ENCODE measurements around the gene MARVELD1.

MARVELD1 gene

DNA sequence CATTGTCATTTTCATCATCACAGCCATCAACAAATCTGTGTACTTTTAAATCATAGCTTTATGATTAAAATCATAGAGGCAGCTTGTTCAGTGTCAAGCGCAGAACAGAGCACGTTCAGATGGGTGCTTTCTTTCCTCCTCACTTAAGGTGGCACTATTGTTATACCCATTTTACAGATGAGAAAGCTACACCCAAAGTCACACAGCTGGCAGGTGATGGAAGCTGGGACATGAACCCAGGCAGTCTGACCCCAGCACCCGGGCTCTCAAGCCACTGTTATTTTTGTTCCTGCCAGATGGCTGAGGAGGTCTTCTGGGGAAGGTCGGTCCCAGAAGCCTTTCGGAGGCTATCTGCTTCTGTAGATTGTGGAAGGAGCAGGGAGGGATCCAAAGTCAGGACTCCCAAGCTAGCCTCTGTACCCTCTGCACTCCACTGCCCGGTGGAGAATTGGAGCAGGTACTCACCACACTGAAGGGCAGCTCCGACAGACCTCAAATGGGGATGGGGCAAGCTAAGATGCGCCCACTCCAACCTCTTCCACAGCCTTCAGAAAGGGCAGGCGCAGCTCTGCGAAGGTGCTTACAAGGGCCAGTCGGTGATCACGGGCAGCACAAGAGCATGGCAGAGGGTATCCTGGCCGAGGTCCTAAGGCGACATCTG, 27.1 kb upstream of the MARVELD1 start:
- Histone ChIP-seq H3K4me1 (peaks cover 21% of the 10 kb centered on the region), H2AFZ (peak overlapping the region; percentile 94), H3K36me3 (ENCODE audit: control insufficient read depth, insufficient read depth, low read length) (no peaks in the 10 kb centered on the region)

DNA sequence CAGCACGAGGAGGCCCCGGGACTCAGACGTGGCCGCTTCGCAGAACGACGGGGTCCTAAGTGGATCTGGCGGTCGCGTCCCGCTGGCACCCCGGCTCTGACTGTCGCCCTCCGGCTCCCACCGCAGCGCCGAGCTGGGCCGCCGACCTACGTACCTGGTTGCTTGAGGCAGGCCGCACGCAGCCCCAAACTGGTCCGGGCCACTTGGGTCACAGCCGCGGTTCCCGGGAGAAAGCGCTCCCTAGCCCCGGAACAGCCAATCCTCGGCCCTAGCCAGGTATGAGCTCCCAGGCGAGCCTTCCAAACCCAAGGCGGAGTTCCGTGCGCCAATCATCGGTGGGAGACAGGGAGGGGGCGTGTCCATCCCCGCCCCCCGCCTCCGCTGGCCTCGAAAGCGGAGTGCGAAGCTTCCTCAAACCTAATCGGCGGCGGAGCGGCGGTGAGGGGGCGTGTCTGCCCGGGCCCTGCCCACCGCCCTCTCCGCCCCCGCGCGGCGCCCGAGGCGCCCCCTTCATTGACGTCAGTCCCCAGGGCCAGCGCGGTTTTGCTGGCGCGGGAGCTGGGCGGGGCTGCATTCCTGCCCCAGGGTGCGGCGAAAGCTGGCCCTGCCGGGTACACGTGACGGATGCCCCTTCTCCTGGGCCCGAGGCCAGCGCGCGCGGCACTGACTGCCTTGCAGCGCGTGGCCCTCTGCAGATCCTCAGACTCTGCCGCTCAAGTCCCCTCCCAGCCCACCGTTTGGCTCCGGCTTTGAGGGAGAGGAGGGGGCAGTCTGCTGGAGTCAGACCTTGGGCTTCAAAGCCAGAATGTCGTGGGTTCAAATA, 26.4 kb upstream of the MARVELD1 start, which contains the start of gene AVPI1:
Gene AVPI1, minus strand, starts transcription at position 280 of the 823 bp plus-strand sequence. CDS start 7,336 bp downstream, outside the sequence.
- Histone ChIP-seq H3K27ac (peak within 1 kb of the TSS; percentile 79), H3K4me1 (peaks cover 21% of the 10 kb centered on the region)

More for the DNA sequence above, 27.1 kb upstream of the MARVELD1 start:
- no peaks in the 10 kb centered on the region for H3K27me3 ChIP-seq (ENCODE audit: control insufficient read depth, insufficient read depth, low read length)
- H3K79me2 ChIP-seq: peaks cover 4% of the 10 kb centered on the region
- peak overlapping the region; percentile 58 for H3K9ac ChIP-seq
- peak overlapping the region; percentile 88 for H3K4me2 ChIP-seq (ENCODE audit: low read length)
- H3K4me3 ChIP-seq (ENCODE audit: low read depth, low read length): peak overlapping the region; percentile 74
- TF ChIP-seq, protein P1, sequence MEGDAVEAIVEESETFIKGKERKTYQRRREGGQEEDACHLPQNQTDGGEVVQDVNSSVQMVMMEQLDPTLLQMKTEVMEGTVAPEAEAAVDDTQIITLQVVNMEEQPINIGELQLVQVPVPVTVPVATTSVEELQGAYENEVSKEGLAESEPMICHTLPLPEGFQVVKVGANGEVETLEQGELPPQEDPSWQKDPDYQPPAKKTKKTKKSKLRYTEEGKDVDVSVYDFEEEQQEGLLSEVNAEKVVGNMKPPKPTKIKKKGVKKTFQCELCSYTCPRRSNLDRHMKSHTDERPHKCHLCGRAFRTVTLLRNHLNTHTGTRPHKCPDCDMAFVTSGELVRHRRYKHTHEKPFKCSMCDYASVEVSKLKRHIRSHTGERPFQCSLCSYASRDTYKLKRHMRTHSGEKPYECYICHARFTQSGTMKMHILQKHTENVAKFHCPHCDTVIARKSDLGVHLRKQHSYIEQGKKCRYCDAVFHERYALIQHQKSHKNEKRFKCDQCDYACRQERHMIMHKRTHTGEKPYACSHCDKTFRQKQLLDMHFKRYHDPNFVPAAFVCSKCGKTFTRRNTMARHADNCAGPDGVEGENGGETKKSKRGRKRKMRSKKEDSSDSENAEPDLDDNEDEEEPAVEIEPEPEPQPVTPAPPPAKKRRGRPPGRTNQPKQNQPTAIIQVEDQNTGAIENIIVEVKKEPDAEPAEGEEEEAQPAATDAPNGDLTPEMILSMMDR (IDR thresholded peaks at IDR 0.05): no peak
- no peaks in the 10 kb centered on the region for H3K9me3 ChIP-seq (ENCODE audit: control insufficient read depth, low read length)
- peak overlapping the region; percentile 79 for H3K27ac ChIP-seq

GRCh38 chr10:97687785-97688781, 25.4 kb upstream of the MARVELD1 start:
- H3K27ac ChIP-seq: peak overlapping the region; percentile 79
- no peaks in the 10 kb centered on the region for H3K36me3 ChIP-seq (ENCODE audit: control insufficient read depth, insufficient read depth, low read length)
- H3K79me2 ChIP-seq: peaks cover 4% of the 10 kb centered on the region
- no peaks in the 10 kb centered on the region for H3K27me3 ChIP-seq (ENCODE audit: control insufficient read depth, insufficient read depth, low read length)
- H3K9ac ChIP-seq: no peak overlapping the region
- H3K4me1 ChIP-seq: peaks cover 21% of the 10 kb centered on the region
- H3K9me3 ChIP-seq (ENCODE audit: control insufficient read depth, low read length): no peaks in the 10 kb centered on the region
- TF ChIP-seq, protein P1 (IDR thresholded peaks at IDR 0.05): no peak
- peak overlapping the region; percentile 74 for H3K4me3 ChIP-seq (ENCODE audit: low read depth, low read length)
- peak overlapping the region; percentile 98 for H2AFZ ChIP-seq
- H3K4me2 ChIP-seq (ENCODE audit: low read length): peak overlapping the region; percentile 88

More for the DNA sequence above, 26.4 kb upstream of the MARVELD1 start, which contains the start of gene AVPI1:
- H2AFZ ChIP-seq: peak within 1 kb of the TSS; percentile 98
- H3K4me3 ChIP-seq (ENCODE audit: low read depth, low read length): peak within 1 kb of the TSS; percentile 74
- TF ChIP-seq, protein P1 (IDR thresholded peaks at IDR 0.05): no peak
- peaks cover 4% of the 10 kb centered on the region for H3K79me2 ChIP-seq
- H3K9me3 ChIP-seq (ENCODE audit: control insufficient read depth, low read length): no peaks in the 10 kb centered on the region
- peak within 1 kb of the TSS; percentile 88 for H3K4me2 ChIP-seq (ENCODE audit: low read length)
- no peaks in the 10 kb centered on the region for H3K36me3 ChIP-seq (ENCODE audit: control insufficient read depth, insufficient read depth, low read length)
- no peaks in the 10 kb centered on the region for H3K27me3 ChIP-seq (ENCODE audit: control insufficient read depth, insufficient read depth, low read length)
- peak within 1 kb of the TSS; percentile 58 for H3K9ac ChIP-seq

DNA sequence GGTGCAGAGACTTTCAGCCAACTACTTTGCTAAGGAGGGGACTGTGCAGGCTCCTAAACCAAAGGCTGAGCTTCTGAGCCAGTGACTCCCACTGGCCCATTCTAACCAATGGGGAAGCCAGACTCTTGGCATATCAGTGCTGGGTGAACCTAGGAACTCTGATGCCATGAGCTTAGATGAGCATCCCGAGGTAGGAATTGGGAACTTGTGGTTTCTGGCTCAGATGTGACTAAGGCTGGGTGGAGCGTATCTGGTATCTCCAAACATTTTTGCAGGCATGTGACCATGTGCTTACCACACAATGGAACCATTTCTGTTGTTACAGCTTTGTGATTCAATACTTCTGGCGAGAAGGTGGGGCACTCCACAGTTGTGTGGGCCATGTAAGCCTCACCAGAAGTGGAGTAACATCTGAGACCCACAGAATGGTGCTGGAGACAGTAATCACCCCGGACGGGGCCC, 23.9 kb upstream of the MARVELD1 start:
- Histone ChIP-seq H3K9ac (no peak overlapping the region), H3K79me2 (peaks cover 4% of the 10 kb centered on the region), H3K4me1 (peaks cover 21% of the 10 kb centered on the region), H3K27ac (no peak overlapping the region), H3K9me3 (ENCODE audit: control insufficient read depth, low read length) (no peaks in the 10 kb centered on the region), H3K27me3 (ENCODE audit: control insufficient read depth, insufficient read depth, low read length) (no peaks in the 10 kb centered on the region), H3K4me3 (ENCODE audit: low read depth, low read length) (no peak overlapping the region), H3K4me2 (ENCODE audit: low read length) (no peak overlapping the region), H2AFZ (no peak overlapping the region), H3K36me3 (ENCODE audit: control insufficient read depth, insufficient read depth, low read length) (no peaks in the 10 kb centered on the region)
- TF ChIP-seq, protein P1 (IDR thresholded peaks at IDR 0.05): no peak
